Karpas-422 (cell line): ENCODE measurements around the gene PNKP. TPM values are rescaled to one million over a fixed set of nuclear protein-coding genes. Genes with fewer than 3 reads are reported as not detected.

Source experiments
- DNase-seq: peaks from one replicate; pipeline ENCODE4 v3.0.0-alpha.2; 2015
- H2AFZ ChIP-seq: fragments of 200-600 bp; sonication (generic); 2 replicates; pipeline ENCODE4 v1.6.1; 2014; ENCODE audit warnings: antibody characterized with exemption, low read length, mixed read lengths
- H3K27ac ChIP-seq: fragments of 200-600 bp; sonication (generic); 2 replicates; pipeline ENCODE4 v1.5.1; 2014; ENCODE audit warnings: mild to moderate bottlenecking, low read length, moderate library complexity
- H3K27me3 ChIP-seq: fragments of 200-600 bp; sonication (generic); 2 replicates; pipeline ENCODE4 v1.6.1; 2014; ENCODE audit warnings: low read length, mixed read lengths
- H3K36me3 ChIP-seq: fragments of 200-600 bp; sonication (generic); 2 replicates; pipeline ENCODE4 v1.6.1; 2014; ENCODE audit warnings: low read length, mixed read lengths; ENCODE audit not compliant: insufficient read depth
- H3K4me1 ChIP-seq: fragments of 200-600 bp; sonication (generic); 2 replicates; pipeline ENCODE4 v1.6.1; 2014; ENCODE audit warnings: mild to moderate bottlenecking, low read length, mixed read lengths
- H3K4me2 ChIP-seq: fragments of 200-600 bp; sonication (generic); 2 replicates; pipeline ENCODE4 v1.6.1; 2014; ENCODE audit warnings: low read length, low read depth, mild to moderate bottlenecking; ENCODE audit not compliant: poor library complexity, severe bottlenecking
- H3K4me3 ChIP-seq: fragments of 200-600 bp; sonication (generic); 2 replicates; pipeline ENCODE4 v1.5.1; 2014; ENCODE audit warnings: mild to moderate bottlenecking, antibody characterized with exemption, low read length, mixed read lengths
- H3K79me2 ChIP-seq: fragments of 200-600 bp; sonication (generic); 2 replicates; pipeline ENCODE4 v1.6.1; 2014; ENCODE audit warnings: mild to moderate bottlenecking, low read length, mixed read lengths
- H3K9ac ChIP-seq: fragments of 200-600 bp; sonication (generic); 2 replicates; pipeline ENCODE4 v1.6.0; 2014; ENCODE audit warnings: low read length
- H3K9me2 ChIP-seq: fragments of 200-600 bp; sonication (generic), shearing (Covaris generic); replicated peaks from 2 replicates; pipeline ENCODE4 v1.6.0; 2014; ENCODE audit warnings: mild to moderate bottlenecking, low read length, moderate library complexity; ENCODE audit not compliant: insufficient read depth
- H3K9me3 ChIP-seq: fragments of 300-700, 200-600 bp; sonication (generic); 2 replicates; pipeline ENCODE4 v1.6.1; 2014; ENCODE audit warnings: low read length, mixed read lengths
- H4K20me1 ChIP-seq: fragments of 200-600 bp; sonication (generic); 2 replicates; pipeline ENCODE4 v1.6.1; 2014; ENCODE audit warnings: mild to moderate bottlenecking, antibody characterized with exemption, low read length, low read depth; ENCODE audit not compliant: insufficient read depth
- total RNA-seq: library from RNA; depleted of rRNA; stranded (reverse); fragments of >200 nt; shearing (Covaris generic); gene quantifications from 2 replicates; pipeline ENCODE4 v1.2.3, GENCODE V29; 2014; ENCODE audit warnings: low replicate concordance

PNKP gene
- total RNA-seq, 1 experiment from 2014 or later = 49.4 TPM

DNA sequence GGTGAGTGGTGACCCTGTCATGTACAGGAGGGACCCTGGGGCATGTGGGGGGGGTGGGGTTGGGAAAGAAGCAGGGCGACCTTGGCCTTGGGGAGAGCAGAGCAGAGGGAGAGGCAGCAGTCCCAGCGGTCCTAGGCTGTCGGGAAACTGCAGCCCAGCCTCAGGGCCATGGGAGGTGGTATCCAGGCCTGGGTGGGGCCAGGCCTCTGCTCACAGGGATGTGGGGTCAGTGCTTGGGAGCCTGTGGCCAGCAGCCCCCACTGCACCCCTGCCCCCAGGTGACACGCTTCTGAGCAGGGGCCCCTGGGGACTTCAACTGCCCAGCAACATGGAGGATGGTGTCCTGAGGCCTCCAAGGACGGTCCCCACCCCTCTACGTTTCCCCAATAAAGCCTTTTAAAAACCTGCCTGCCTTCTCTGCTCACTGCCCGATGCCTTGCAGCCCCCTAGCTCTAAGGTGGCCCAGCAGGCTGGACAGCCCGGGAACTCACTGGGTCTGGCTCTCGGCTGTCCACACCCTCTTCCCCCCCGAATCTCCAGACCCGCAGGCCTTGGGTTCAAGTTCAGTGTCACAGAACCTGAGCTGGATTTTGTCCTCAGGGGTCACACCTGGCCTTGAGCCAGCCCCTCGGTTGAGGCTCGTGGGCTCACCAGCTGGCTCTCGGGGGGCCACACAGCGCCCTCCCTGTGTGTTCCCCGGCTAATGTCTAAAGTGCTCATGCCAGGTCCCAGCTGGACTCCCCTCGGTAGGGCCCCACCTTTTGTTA is 6.9 kb downstream of the PNKP start:
- H3K36me3 ChIP-seq = peaks cover 48% of the 10 kb centered on the region
- no peaks in the 10 kb centered on the region for H3K27me3 ChIP-seq
- H3K9me3 ChIP-seq = no peaks in the 10 kb centered on the region
- H3K79me2 ChIP-seq = peaks cover 18% of the 10 kb centered on the region
- H3K9ac ChIP-seq = no peak overlapping the region
- no peak overlapping the region for H3K4me2 ChIP-seq
- H2AFZ ChIP-seq = no peak overlapping the region
- no peak overlapping the region for H3K4me3 ChIP-seq
- no peak for DNase-seq
- no peaks in the 10 kb centered on the region for H3K9me2 ChIP-seq
- no peak overlapping the region for H3K27ac ChIP-seq
- peaks cover 38% of the 10 kb centered on the region for H4K20me1 ChIP-seq
- H3K4me1 ChIP-seq = peaks cover 5% of the 10 kb centered on the region

- Histone ChIP-seq H3K4me3 (no peak overlapping the region), H3K4me1 (peaks cover under 1% of the 10 kb centered on the region; the same call in 1 of the 2 replicates), H3K79me2 (peaks cover 11% of the 10 kb centered on the region), H3K27ac (no peak overlapping the region), H3K36me3 (peaks cover 47% of the 10 kb centered on the region), H3K27me3 (no peaks in the 10 kb centered on the region), H2AFZ (no peak overlapping the region), H3K9me3 (no peaks in the 10 kb centered on the region), H4K20me1 (peaks cover 41% of the 10 kb centered on the region), H3K9me2 (no peaks in the 10 kb centered on the region), H3K4me2 (no peak overlapping the region), H3K9ac (no peak overlapping the region)
- no peak for DNase-seq
Measured at GRCh38 chr19:49859682-49860335, 7.6 kb downstream of the PNKP start.

DNA sequence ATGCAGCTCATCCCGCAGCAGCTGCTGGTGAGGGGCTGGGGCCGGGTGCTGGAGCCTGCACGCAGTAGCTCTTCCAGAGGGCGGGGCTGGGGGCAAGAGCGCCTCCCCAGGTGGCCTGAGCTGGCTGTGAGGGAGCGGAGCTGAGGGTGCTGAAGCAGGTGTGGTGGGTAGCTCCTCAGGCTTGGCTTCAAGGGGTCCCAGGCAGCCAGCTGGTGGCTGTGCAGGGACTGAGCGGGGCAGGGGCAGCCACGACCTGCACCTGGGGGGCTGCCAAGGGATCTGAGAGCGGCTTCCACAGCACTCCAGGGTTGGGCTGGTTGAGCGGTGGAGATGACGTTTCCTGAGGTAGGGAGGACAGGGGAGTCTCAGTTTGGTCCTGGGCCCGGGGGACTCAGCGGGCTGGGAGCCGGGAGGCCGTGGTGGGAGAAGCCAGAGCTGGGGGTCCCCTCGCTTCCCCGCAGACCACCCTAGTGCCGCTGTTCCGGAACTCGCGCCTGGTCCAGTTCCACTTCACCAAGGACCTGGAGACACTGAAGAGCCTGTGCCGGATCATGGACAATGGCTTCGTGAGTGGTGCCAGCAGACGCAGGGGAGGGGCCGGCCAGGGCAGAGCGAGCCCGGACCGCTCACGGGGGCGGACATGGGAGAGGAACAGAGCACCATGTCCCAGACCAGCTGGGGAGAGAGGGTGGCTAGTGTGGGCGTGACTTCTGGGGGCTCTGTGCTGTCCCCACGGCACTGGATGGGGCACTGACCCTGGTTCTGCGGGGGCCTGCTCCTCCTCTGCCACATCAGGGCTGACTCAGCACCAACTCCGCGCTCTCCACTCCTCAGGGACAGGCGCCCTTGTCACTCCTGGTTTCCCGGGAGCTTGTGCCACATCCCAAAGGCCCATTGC is 9.0 kb downstream of the PNKP start:
- H3K4me3 ChIP-seq = no peak overlapping the region
- peaks cover 42% of the 10 kb centered on the region; the same call in 1 of the 2 replicates for H4K20me1 ChIP-seq
- peaks cover 33% of the 10 kb centered on the region; the same call in 1 of the 2 replicates for H3K36me3 ChIP-seq
- H3K9me3 ChIP-seq = no peaks in the 10 kb centered on the region
- no peak overlapping the region for H3K9ac ChIP-seq
- peak; percentile 69 for DNase-seq
- H3K9me2 ChIP-seq = no peaks in the 10 kb centered on the region
- peaks cover 12% of the 10 kb centered on the region for H3K79me2 ChIP-seq
- H2AFZ ChIP-seq = no peak overlapping the region
- no peak overlapping the region for H3K4me2 ChIP-seq
- H3K4me1 ChIP-seq = peaks cover 7% of the 10 kb centered on the region; the same call in 1 of the 2 replicates
- H3K27me3 ChIP-seq = no peaks in the 10 kb centered on the region
- H3K27ac ChIP-seq = no peak overlapping the region

DNA sequence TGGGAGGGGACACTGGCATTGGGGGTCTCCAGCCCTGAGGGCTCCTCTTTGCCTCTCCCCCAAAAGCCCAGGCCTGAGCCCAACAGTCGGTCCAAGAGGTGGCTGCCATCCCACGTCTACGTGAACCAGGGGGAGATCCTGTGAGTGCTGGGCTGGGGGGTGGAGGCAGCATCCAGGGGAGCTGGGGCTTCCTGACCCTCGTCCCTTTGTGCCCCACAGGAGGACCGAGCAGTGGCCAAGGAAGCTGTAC is 9.6 kb downstream of the PNKP start:
- peaks cover 29% of the 10 kb centered on the region; the same call in 1 of the 2 replicates for H3K36me3 ChIP-seq
- no peak overlapping the region for H3K4me2 ChIP-seq
- H3K27ac ChIP-seq = no peak overlapping the region
- H3K4me3 ChIP-seq = no peak overlapping the region
- peaks cover 18% of the 10 kb centered on the region for H3K79me2 ChIP-seq
- no peaks in the 10 kb centered on the region for H3K9me3 ChIP-seq
- no peaks in the 10 kb centered on the region for H3K27me3 ChIP-seq
- peaks cover 41% of the 10 kb centered on the region for H4K20me1 ChIP-seq
- DNase-seq = no peak
- no peak overlapping the region for H2AFZ ChIP-seq
- no peaks in the 10 kb centered on the region for H3K9me2 ChIP-seq
- H3K9ac ChIP-seq = no peak overlapping the region
- peaks cover 12% of the 10 kb centered on the region for H3K4me1 ChIP-seq

- Histone ChIP-seq H3K4me2 (no peak overlapping the region), H3K9ac (no peak overlapping the region), H3K4me1 (peaks cover 17% of the 10 kb centered on the region), H3K27ac (no peak overlapping the region), H3K36me3 (peaks cover 29% of the 10 kb centered on the region; the same call in 1 of the 2 replicates), H3K79me2 (peaks cover 23% of the 10 kb centered on the region), H3K4me3 (no peak overlapping the region), H2AFZ (no peak overlapping the region), H3K9me2 (no peaks in the 10 kb centered on the region), H3K27me3 (no peaks in the 10 kb centered on the region), H4K20me1 (peaks cover 45% of the 10 kb centered on the region), H3K9me3 (no peaks in the 10 kb centered on the region)
- DNase-seq = no peak
Measured at GRCh38 chr19:49857061-49857837, 10.1 kb downstream of the PNKP start.

DNA sequence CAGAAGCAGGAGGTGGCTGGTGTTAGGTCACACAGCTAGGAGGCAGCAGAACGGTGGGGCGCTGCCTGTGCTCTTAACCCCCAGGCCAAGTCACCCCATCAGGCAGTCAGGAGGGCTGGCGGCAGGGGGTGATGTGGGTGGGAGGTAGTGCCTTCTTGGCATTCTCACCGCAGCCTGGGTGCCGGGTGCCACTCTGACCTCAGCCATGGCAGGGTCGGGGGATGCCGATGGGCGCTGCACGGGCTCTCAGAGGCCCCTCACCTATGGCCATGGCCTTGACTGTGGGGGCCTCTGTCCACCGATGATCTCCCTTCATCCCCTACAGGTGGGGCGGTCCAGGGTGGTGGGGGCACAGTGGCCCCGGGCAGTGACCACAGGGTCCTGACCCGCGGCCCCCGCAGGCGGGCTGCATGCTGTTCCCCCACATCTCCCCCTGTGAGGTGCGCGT is 10.8 kb downstream of the PNKP start:
- Histone ChIP-seq H3K27ac (no peak overlapping the region), H4K20me1 (peaks cover 51% of the 10 kb centered on the region), H3K4me3 (no peak overlapping the region), H3K79me2 (peaks cover 29% of the 10 kb centered on the region), H3K27me3 (no peaks in the 10 kb centered on the region), H3K36me3 (peaks cover 29% of the 10 kb centered on the region; the same call in 1 of the 2 replicates), H3K9me2 (no peaks in the 10 kb centered on the region), H3K9ac (no peak overlapping the region), H3K4me2 (no peak overlapping the region), H3K9me3 (no peaks in the 10 kb centered on the region), H2AFZ (no peak overlapping the region), H3K4me1 (peaks cover 22% of the 10 kb centered on the region)
- DNase-seq = peak; percentile 66

- peaks cover 50% of the 10 kb centered on the region for H4K20me1 ChIP-seq
- H3K9me2 ChIP-seq = no peaks in the 10 kb centered on the region
- no peak overlapping the region for H3K4me2 ChIP-seq
- no peak for DNase-seq
- H3K4me3 ChIP-seq = no peak overlapping the region
- no peak overlapping the region for H3K27ac ChIP-seq
- H3K4me1 ChIP-seq = peaks cover 22% of the 10 kb centered on the region
- H3K9me3 ChIP-seq = no peaks in the 10 kb centered on the region
- H3K9ac ChIP-seq = no peak overlapping the region
- H3K36me3 ChIP-seq = peaks cover 29% of the 10 kb centered on the region; the same call in 1 of the 2 replicates
- no peaks in the 10 kb centered on the region for H3K27me3 ChIP-seq
- peaks cover 29% of the 10 kb centered on the region for H3K79me2 ChIP-seq
- H2AFZ ChIP-seq = no peak overlapping the region
Measured at GRCh38 chr19:49855676-49856573, 11.5 kb downstream of the PNKP start.
